Neuronal stem cell (in vitro differentiated cells): ENCODE data around the gene ELOVL7.

ENCODE experiments used
- DNase-seq: peaks from one replicate; pipeline ENCODE4 v3.0.0-alpha.2; 2013; ENCODE audit warnings: low spot score
- H2AFZ ChIP-seq: one replicate; pipeline ENCODE4 v1.6.1; 2013; ENCODE audit warnings: mild to moderate bottlenecking, low read length, inconsistent platforms
- H2AK5ac ChIP-seq: 2 replicates; pipeline ENCODE4 v1.6.1; 2013; ENCODE audit warnings: low read depth, mild to moderate bottlenecking, inconsistent platforms, low read length, moderate library complexity, mixed read lengths
- H2BK120ac ChIP-seq: 2 replicates; pipeline ENCODE4 v1.6.1; 2013; ENCODE audit warnings: low read depth, mild to moderate bottlenecking, inconsistent platforms, low read length, moderate library complexity, mixed read lengths
- H2BK12ac ChIP-seq: one replicate; pipeline ENCODE4 v1.6.1; 2013; ENCODE audit warnings: low read length, inconsistent platforms
- H2BK15ac ChIP-seq: 2 replicates; pipeline ENCODE4 v1.6.1; 2013; ENCODE audit warnings: mild to moderate bottlenecking, low read length, inconsistent platforms, mixed read lengths
- H2BK5ac ChIP-seq: one replicate; pipeline ENCODE4 v1.6.1; 2013; ENCODE audit warnings: inconsistent platforms, mild to moderate bottlenecking, low read length, moderate library complexity
- H3K14ac ChIP-seq: one replicate; pipeline ENCODE4 v1.6.1; 2013; ENCODE audit warnings: low read length, inconsistent platforms
- H3K18ac ChIP-seq: 2 replicates; pipeline ENCODE4 v1.6.1; 2013; ENCODE audit warnings: low read length, inconsistent platforms
- H3K23ac ChIP-seq: 2 replicates; pipeline ENCODE4 v1.6.1; 2013; ENCODE audit warnings: low read depth, mild to moderate bottlenecking, mixed read lengths, low read length, inconsistent platforms; ENCODE audit not compliant: poor library complexity
- H3K27ac ChIP-seq: replicated peaks from 3 replicates; pipeline ENCODE4 v1.5.1; 2013; ENCODE audit warnings: low read length, inconsistent platforms
- H3K27me3 ChIP-seq, 3 experiments: 2 replicates each; pipeline ENCODE4 v1.6.1; 2013; ENCODE audit warnings: low read length in 3 of 3, mild to moderate bottlenecking in 2 of 3, inconsistent platforms in 1 of 3, low read depth in 1 of 3, mixed read lengths in 1 of 3, moderate library complexity in 1 of 3; ENCODE audit not compliant: control insufficient read depth in 3 of 3, insufficient read depth in 3 of 3
- H3K36me3 ChIP-seq, 2 donors: replicated peaks in 1 of 2; 2 replicates each; pipeline ENCODE4 v1.6.1; 2013; ENCODE audit warnings: low read length in 2 of 2; ENCODE audit not compliant: control insufficient read depth in 2 of 2, insufficient read depth in 2 of 2
- H3K4ac ChIP-seq: 2 replicates; pipeline ENCODE4 v1.6.1; 2013; ENCODE audit warnings: inconsistent platforms, mild to moderate bottlenecking, low read length, moderate library complexity
- H3K4me1 ChIP-seq, 2 donors: 1 replicate in 1 of 2; 2 replicates in 1 of 2; pipeline ENCODE4 v1.6.1; 2013; ENCODE audit warnings: low read length in 2 of 2, low read depth in 1 of 2; ENCODE audit not compliant: control insufficient read depth in 2 of 2, insufficient read depth in 1 of 2
- H3K4me2 ChIP-seq: one replicate; pipeline ENCODE4 v1.6.1; 2013; ENCODE audit warnings: mild to moderate bottlenecking, low read length, inconsistent platforms; ENCODE audit not compliant: insufficient read depth, poor library complexity, severe bottlenecking
- H3K4me3 ChIP-seq, 2 donors: 2 replicates each; pipeline ENCODE4 v1.5.1; 2013; ENCODE audit warnings: low read length in 2 of 2, mild to moderate bottlenecking in 2 of 2, inconsistent platforms in 1 of 2, moderate library complexity in 1 of 2
- H3K79me1 ChIP-seq: one replicate; pipeline ENCODE4 v1.6.1; 2013; ENCODE audit warnings: low read depth, mild to moderate bottlenecking, inconsistent platforms, low read length, moderate library complexity
- H3K9ac ChIP-seq: one replicate; pipeline ENCODE4 v1.6.1; 2013; ENCODE audit warnings: mild to moderate bottlenecking, low read depth, low read length, inconsistent platforms; ENCODE audit not compliant: poor library complexity
- H3K9me3 ChIP-seq, 2 donors: replicated peaks in 1 of 2; 2 replicates each; pipeline versions ENCODE3 to v1.6.1; 2013; ENCODE audit warnings: low read length in 2 of 2, mild to moderate bottlenecking in 2 of 2, inconsistent platforms in 1 of 2, low read depth in 1 of 2, mixed read lengths in 1 of 2, moderate library complexity in 1 of 2; ENCODE audit not compliant: control insufficient read depth in 2 of 2, insufficient read depth in 1 of 2
- H4K8ac ChIP-seq: one replicate; pipeline ENCODE4 v1.6.1; 2013; ENCODE audit warnings: low read depth, mild to moderate bottlenecking, inconsistent platforms, low read length, moderate library complexity
- H4K91ac ChIP-seq: one replicate; pipeline ENCODE4 v1.6.1; 2013; ENCODE audit warnings: low read length, low read depth, mild to moderate bottlenecking, inconsistent platforms; ENCODE audit not compliant: poor library complexity
- WGBS, 2 donors: extraction: QIAGEN DNeasy Blood & Tissue Kit; methylation state at CpG; one replicate each; pipeline ENCODE4 v1.1.7; 2013; ENCODE audit warnings: missing lambda C conversion rate in 2 of 2, mixed read lengths in 1 of 2; ENCODE audit not compliant: insufficient read length in 2 of 2, insufficient replicate concordance in 1 of 2; ENCODE audit errors: extremely low coverage in 2 of 2; 5-methylcytosine and 5-hydroxymethylcytosine counted together

The ELOVL7 gene

GRCh38 chr5:60792438-60792837 lies 51.6 kb downstream of the ELOVL7 start:
- Histone ChIP-seq H3K36me3 (no peaks in the 10 kb centered on the region), H2BK120ac (no peak overlapping the region), H3K4me3 (no peak overlapping the region), H4K91ac (no peak overlapping the region), H3K4me1 (no peaks in the 10 kb centered on the region), H2BK15ac (no peak overlapping the region), H3K18ac (no peak overlapping the region), H3K27me3 (no peaks in the 10 kb centered on the region), H2AK5ac (no peak overlapping the region), H3K9me3 (no peaks in the 10 kb centered on the region), H3K23ac (no peak overlapping the region), H3K9ac (no peak overlapping the region), H3K14ac (no peak overlapping the region), H4K8ac (no peak overlapping the region), H2BK12ac (no peak overlapping the region), H2BK5ac (no peak overlapping the region), H2AFZ (no peak overlapping the region), H3K79me1 (no peaks in the 10 kb centered on the region), H3K27ac (no peak overlapping the region), H3K4ac (no peak overlapping the region), H3K4me2 (no peak overlapping the region)
- WGBS, 2 donors: no CpG with 5 or more reads among the region's 2 CpGs
- DNase-seq: no peak

DNA sequence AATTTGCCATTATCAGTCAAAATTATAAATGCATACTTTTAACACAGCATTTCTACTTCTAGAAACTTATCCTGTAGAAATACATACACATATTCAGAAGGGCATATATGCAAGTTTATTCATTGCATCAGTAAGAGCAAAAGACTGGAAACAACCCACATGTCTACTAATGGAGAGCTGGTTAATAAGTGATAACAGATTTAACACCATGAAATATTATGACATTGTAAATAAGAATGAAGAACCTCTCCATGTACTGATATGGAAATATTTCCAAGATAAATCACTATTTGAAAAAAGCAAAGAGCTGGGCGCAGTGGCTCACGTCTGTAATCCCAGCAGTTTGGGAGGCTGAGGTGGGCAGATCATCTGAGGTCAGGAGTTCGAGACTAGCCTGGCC lies 54.5 kb downstream of the ELOVL7 start:
- Histone ChIP-seq H3K79me1 (no peaks in the 10 kb centered on the region), H2AK5ac (no peak overlapping the region), H3K23ac (no peak overlapping the region), H4K91ac (no peak overlapping the region), H4K8ac (no peak overlapping the region), H3K4me1 (no peaks in the 10 kb centered on the region), H2BK5ac (no peak overlapping the region), H3K18ac (no peak overlapping the region), H3K4me3 (no peak overlapping the region), H3K9me3 (no peaks in the 10 kb centered on the region), H3K27me3 (no peaks in the 10 kb centered on the region), H3K9ac (no peak overlapping the region), H3K27ac (no peak overlapping the region), H2BK12ac (no peak overlapping the region), H3K36me3 (no peaks in the 10 kb centered on the region), H2AFZ (no peak overlapping the region), H2BK120ac (no peak overlapping the region), H3K4me2 (no peak overlapping the region), H3K4ac (no peak overlapping the region), H2BK15ac (no peak overlapping the region), H3K14ac (no peak overlapping the region)
- WGBS, 2 donors: no CpG with 5 or more reads among the region's 3 CpGs
- DNase-seq: no peak

DNA sequence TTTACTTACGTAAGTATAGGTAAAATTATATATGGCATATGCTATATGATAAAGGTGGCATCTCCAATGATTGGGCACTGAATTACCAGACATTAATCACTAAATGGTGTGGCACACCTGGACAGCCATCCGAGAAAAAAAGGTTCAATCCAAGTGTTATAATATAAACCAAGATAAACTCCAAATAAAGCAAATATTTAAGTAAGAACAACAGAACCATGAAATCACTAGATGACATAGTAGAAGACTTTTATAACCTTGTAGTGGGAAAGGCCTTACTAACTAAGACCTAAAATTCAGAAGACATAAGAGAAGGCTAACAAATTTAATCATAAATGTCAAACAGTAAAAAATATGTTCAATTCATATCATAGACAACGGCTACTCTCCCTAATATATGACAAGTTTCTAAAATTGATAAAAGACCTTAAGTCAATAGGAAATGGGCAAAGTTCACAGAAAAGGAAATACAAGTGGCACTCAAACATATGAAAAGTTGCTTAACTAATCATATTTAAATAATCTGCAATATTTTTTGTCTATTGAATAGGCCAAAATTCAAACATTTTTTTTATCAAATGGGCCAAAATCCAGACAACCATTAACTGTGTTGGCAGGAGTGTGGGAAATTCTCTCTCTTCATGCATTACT lies 55.1 kb downstream of the ELOVL7 start:
- Histone ChIP-seq H4K8ac (no peak overlapping the region), H3K14ac (no peak overlapping the region), H3K9me3 (no peaks in the 10 kb centered on the region), H3K4me3 (no peak overlapping the region), H3K36me3 (no peaks in the 10 kb centered on the region), H3K4me2 (no peak overlapping the region), H2BK120ac (no peak overlapping the region), H3K27ac (no peak overlapping the region), H3K79me1 (no peaks in the 10 kb centered on the region), H2BK15ac (no peak overlapping the region), H3K23ac (no peak overlapping the region), H2AFZ (no peak overlapping the region), H4K91ac (no peak overlapping the region), H3K4me1 (no peaks in the 10 kb centered on the region), H2BK5ac (no peak overlapping the region), H3K27me3 (no peaks in the 10 kb centered on the region), H3K18ac (no peak overlapping the region), H3K9ac (no peak overlapping the region), H2BK12ac (no peak overlapping the region), H2AK5ac (no peak overlapping the region), H3K4ac (no peak overlapping the region)
- WGBS, 2 donors: no CpG with 5 or more reads among the region's 3 CpGs
- DNase-seq: no peak

GRCh38 chr5:60779466-60779865 lies 64.6 kb downstream of the ELOVL7 start:
- H3K9me3 ChIP-seq: no peaks in the 10 kb centered on the region
- no peak overlapping the region for H4K8ac ChIP-seq
- H3K79me1 ChIP-seq: no peaks in the 10 kb centered on the region
- H3K27ac ChIP-seq: no peak overlapping the region
- no peak for DNase-seq
- WGBS, 2 donors: no CpG with 5 or more reads among the region's 2 CpGs
- H2BK15ac ChIP-seq: no peak overlapping the region
- no peak overlapping the region for H2BK12ac ChIP-seq
- H3K4me3 ChIP-seq: no peak overlapping the region
- H3K18ac ChIP-seq: no peak overlapping the region
- no peak overlapping the region for H2BK120ac ChIP-seq
- no peak overlapping the region for H3K23ac ChIP-seq
- no peak overlapping the region for H4K91ac ChIP-seq
- no peak overlapping the region for H3K4me2 ChIP-seq
- no peaks in the 10 kb centered on the region for H3K4me1 ChIP-seq
- H2AK5ac ChIP-seq: no peak overlapping the region
- no peaks in the 10 kb centered on the region for H3K36me3 ChIP-seq
- H3K9ac ChIP-seq: no peak overlapping the region
- no peak overlapping the region for H2BK5ac ChIP-seq
- H3K27me3 ChIP-seq: no peaks in the 10 kb centered on the region
- H3K14ac ChIP-seq: no peak overlapping the region
- H2AFZ ChIP-seq: no peak overlapping the region
- H3K4ac ChIP-seq: no peak overlapping the region
